Motor neuron (in vitro differentiated cells): ENCODE data around the gene GAD1. TPM values are rescaled to one million over a fixed set of nuclear protein-coding genes. Genes with fewer than 3 reads are reported as not detected.
A peak's percentile ranks its signal among the peaks of the same experiment; 100 is the strongest.

Experiments used
- ATAC-seq, 8 experiments: fragments of 200-7000 bp; cut with Tn5 transposase; replicated peaks in 6 of 8; 2 replicates each; pipeline ENCODE4 v1.8.0; 2021; ENCODE audit warnings: mild to moderate bottlenecking in 8 of 8, moderate library complexity in 8 of 8
- H3K27ac ChIP-seq, 2 donors: fragments of 250-450 bp; sonication (Bioruptor Pico); 2 replicates each; pipeline ENCODE4 v1.9.0; 2021; ENCODE audit warnings: antibody characterized with exemption in 2 of 2, mild to moderate bottlenecking in 2 of 2, moderate library complexity in 1 of 2
- H3K4me1 ChIP-seq, 2 donors: fragments of 250-450 bp; sonication (Bioruptor Pico); replicated peaks in 1 of 2; 2 replicates each; pipeline ENCODE4 v1.6.1; 2021; ENCODE audit warnings: antibody characterized with exemption in 2 of 2, mild to moderate bottlenecking in 2 of 2, moderate library complexity in 1 of 2
- H3K4me3 ChIP-seq, 5 donors: fragments of 250-450 bp; sonication (Bioruptor Pico); 2 replicates each; pipeline ENCODE4 v1.9.0; 2021; ENCODE audit warnings: antibody characterized with exemption in 5 of 5, mild to moderate bottlenecking in 5 of 5, moderate library complexity in 4 of 5
- WGBS, 10 experiments: fragments of 450-650 bp; shearing (Covaris generic); methylation state at CpG; one replicate each; pipeline ENCODE4 v1.0.0; 2022; 5-methylcytosine and 5-hydroxymethylcytosine counted together
- in situ Hi-C, 9 experiments: fragments of 400-800 bp; cut with MboI; loops; one replicate each; pipeline ENCODE4 v1.15.0; 2021; ENCODE audit warnings: low sequenced_read_pairs in 9 of 9, low pct_unique_long_range_greater_than_20kb in 2 of 9; ENCODE audit not compliant: unreplicated experiment in 9 of 9
- total RNA-seq, 8 experiments: library from RNA; unstranded; fragments of 300-600 nt; gene quantifications; 2 replicates each; pipeline versions ENCODE4 v1.2.3 to v1.2.4, GENCODE V29; 2022

GAD1 gene
- total RNA-seq, 8 experiments from 2014 or later = 0.18 to 18.7 (median 7.2) TPM

GRCh38 chr2:170830166-170830565 lies 13.5 kb downstream of the GAD1 start:
- Histone ChIP-seq H3K4me3 (no peak overlapping the region), H3K27ac (no peak overlapping the region), H3K4me1 (no peaks in the 10 kb centered on the region)
- in situ Hi-C loops = no loop called here
- WGBS, 10 experiments = 83% methylated on average over 1 of the region's 3 CpGs; no CpG with 5 or more reads in 9 of the 10 experiments
- no peak for ATAC-seq

DNA sequence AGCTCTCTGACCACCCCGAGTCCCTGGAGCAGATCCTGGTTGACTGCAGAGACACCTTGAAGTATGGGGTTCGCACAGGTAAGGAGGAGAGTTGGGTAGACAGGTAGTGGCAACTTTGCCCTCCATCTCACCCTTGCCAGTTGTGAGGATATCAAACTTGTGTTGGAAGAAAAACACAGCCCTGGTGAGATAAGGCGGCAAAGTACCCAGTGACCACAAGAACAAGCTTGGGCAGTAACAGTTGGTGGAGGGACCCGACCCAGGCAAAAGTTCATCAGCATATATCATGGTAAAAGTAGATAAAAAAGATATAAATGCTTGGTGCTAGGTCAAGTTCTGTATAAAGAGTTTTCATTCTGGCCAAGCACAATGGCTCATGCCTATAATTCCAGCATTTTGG lies 14.4 kb downstream of the GAD1 start:
- in situ Hi-C loops = no loop called here
- ATAC-seq = no peak
- H3K4me1 ChIP-seq = no peaks in the 10 kb centered on the region
- WGBS, 10 experiments = 66 to 100% (median 85%) methylated on average over 1 to 3 of the region's 4 CpGs; no CpG with 5 or more reads in 2 of the 10 experiments
- no peak overlapping the region for H3K27ac ChIP-seq
- no peak overlapping the region for H3K4me3 ChIP-seq

DNA sequence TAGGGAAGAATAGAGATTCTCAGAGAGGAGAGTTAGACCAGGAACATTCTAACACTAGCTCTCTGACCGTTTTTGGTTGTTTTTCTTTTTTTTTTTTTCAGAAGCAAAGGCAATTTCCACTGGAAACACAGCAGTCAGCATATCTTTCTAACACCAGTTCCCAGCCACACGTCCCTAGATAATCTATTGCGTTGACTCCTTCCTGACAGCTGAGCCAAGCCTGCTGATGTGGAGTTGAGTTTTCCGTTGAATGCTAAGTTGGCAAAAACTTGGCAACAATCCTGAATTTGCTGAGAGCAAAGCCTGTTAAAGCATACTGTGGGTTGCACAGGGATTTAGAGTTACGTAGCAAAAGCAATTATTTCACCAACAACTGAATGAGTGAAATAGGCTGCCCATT lies 19.3 kb downstream of the GAD1 start:
- WGBS, 10 experiments = 21 to 87% (median 65%) methylated on average over 1 to 5 of the region's 5 CpGs; no CpG with 5 or more reads in 2 of the 10 experiments
- in situ Hi-C loops = no loop called here
- ATAC-seq = no peak
- H3K4me3 ChIP-seq = no peak overlapping the region
- H3K4me1 ChIP-seq = no peaks in the 10 kb centered on the region
- no peak overlapping the region for H3K27ac ChIP-seq

DNA sequence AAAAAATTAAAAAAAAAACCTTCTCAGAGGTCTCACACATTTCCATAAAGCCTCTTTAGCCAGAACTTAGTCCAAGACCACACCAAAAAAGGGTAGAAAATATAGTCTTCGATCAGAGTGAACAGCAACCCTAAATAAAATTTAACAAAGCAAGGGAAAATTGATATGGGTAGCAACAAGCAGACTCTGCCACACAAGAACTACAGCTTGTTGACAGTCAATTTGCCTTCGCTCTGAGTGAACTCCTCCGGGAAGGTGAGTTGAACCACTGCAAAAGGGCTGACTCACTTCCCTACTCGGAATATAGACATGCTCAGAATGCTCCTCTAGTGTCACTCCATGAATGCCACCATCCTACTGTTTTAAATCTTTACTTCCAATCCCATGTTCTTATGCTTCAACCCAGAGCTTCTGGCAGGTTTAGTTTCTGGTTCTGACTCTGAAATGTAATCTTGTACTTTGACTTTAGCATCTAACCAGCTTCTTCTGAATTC lies 24.1 kb downstream of the GAD1 start:
- Histone ChIP-seq H3K4me1 (no peaks in the 10 kb centered on the region), H3K4me3 (no peak overlapping the region), H3K27ac (no peak overlapping the region)
- in situ Hi-C loops = no loop called here
- 26 to 92% (median 69%) methylated on average over 1 to 4 of the region's 4 CpGs; no CpG with 5 or more reads in 3 of the 10 experiments for WGBS, 10 experiments
- no peak for ATAC-seq

GRCh38 chr2:170842785-170843184 lies 26.1 kb downstream of the GAD1 start:
- no peak for ATAC-seq
- in situ Hi-C loops = no loop called here
- Histone ChIP-seq H3K4me1 (no peaks in the 10 kb centered on the region), H3K27ac (no peak overlapping the region), H3K4me3 (no peak overlapping the region)
- WGBS, 10 experiments = 11 to 97% (median 92%) methylated on average over 1 to 2 of the region's 2 CpGs; no CpG with 5 or more reads in 3 of the 10 experiments

- 0 to 100% (median 0%) methylated on average over 2 of the region's 2 CpGs; no CpG with 5 or more reads in 5 of the 10 experiments for WGBS, 10 experiments
- Histone ChIP-seq H3K27ac (no peak overlapping the region), H3K4me3 (no peak overlapping the region), H3K4me1 (no peaks in the 10 kb centered on the region)
- in situ Hi-C loops = no loop called here
- peak in 1 of 8 experiments; percentile 64 for ATAC-seq
Measured at GRCh38 chr2:170843656-170844055, 27.0 kb downstream of the GAD1 start.

DNA sequence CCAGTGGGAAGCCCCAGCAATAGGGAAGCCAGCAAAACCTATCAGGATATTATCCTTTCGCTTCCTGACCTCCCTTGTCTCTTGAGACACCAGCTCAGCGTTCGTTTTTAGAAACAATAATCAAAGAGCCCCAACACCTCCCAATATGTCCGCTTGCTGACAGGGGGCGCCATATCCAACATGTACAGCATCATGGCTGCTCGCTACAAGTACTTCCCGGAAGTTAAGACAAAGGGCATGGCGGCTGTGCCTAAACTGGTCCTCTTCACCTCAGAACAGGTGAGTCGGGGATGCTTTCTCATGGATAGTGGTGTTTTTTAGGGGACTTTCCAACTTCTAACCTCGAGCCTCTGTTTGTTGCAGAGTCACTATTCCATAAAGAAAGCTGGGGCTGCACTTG lies 28.7 kb downstream of the GAD1 start:
- Histone ChIP-seq H3K4me3 (no peak overlapping the region), H3K4me1 (no peaks in the 10 kb centered on the region), H3K27ac (no peak overlapping the region)
- no peak for ATAC-seq
- in situ Hi-C loops = no loop called here
- 60 to 97% (median 80%) methylated on average over 1 to 7 of the region's 10 CpGs; no CpG with 5 or more reads in 3 of the 10 experiments for WGBS, 10 experiments

DNA sequence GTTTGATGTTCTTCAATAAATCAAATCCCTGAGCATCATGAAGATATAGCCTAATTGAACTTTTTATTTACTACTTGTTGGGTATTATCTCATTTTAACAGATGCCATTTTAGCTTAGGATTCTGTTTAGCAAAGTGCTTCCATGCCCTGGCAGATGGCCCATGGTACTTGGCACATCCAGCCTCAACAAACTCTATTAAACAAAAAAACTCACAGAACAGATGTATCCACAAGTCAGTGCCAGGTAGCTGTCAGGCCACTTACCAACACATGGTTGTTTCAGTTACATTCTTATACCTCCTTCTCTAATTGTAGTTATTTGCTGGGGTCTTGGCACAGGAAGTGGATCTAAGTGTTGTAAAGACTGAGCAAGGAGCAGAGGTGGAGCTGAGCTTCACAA lies 29.6 kb downstream of the GAD1 start:
- Histone ChIP-seq H3K4me3 (no peak overlapping the region), H3K4me1 (peaks cover 0 to 1% of the 10 kb centered on the region in 2 donors), H3K27ac (no peak overlapping the region)
- ATAC-seq = no peak
- in situ Hi-C loops = no loop called here

DNA sequence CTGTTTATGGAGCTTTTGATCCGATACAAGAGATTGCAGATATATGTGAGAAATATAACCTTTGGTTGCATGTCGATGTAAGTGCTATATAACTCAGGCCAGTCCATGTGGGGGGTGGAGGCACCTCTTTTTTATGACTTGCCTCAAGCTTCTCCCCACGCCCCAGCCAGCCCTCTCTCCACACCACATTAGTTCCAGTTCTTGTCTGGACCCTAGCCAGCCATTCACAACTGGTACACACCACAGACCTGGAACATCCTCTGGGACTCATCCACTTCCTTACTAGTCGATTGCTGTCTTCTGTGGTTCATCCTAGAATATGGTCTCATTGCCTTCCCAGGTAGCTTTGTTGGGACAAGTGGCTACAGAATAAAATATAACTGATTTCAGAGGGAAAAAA lies 31.0 kb downstream of the GAD1 start:
- ATAC-seq = no peak
- 60 to 100% (median 97%) methylated on average over 1 to 2 of the region's 4 CpGs; no CpG with 5 or more reads in 2 of the 10 experiments for WGBS, 10 experiments
- in situ Hi-C loops = no loop called here
- H3K27ac ChIP-seq = no peak overlapping the region
- no peak overlapping the region for H3K4me3 ChIP-seq
- peaks cover 2 to 3% of the 10 kb centered on the region in 2 donors for H3K4me1 ChIP-seq

- 0 to 100% (median 64%) methylated on average over 1 to 2 of the region's 2 CpGs; no CpG with 5 or more reads in 2 of the 10 experiments for WGBS, 10 experiments
- no peak overlapping the region for H3K4me3 ChIP-seq
- no peak overlapping the region for H3K27ac ChIP-seq
- ATAC-seq = no peak
- in situ Hi-C loops = no loop called here
- H3K4me1 ChIP-seq = peaks cover 2 to 3% of the 10 kb centered on the region in 2 donors
Measured at GRCh38 chr2:170848587-170848986, 31.9 kb downstream of the GAD1 start.

DNA sequence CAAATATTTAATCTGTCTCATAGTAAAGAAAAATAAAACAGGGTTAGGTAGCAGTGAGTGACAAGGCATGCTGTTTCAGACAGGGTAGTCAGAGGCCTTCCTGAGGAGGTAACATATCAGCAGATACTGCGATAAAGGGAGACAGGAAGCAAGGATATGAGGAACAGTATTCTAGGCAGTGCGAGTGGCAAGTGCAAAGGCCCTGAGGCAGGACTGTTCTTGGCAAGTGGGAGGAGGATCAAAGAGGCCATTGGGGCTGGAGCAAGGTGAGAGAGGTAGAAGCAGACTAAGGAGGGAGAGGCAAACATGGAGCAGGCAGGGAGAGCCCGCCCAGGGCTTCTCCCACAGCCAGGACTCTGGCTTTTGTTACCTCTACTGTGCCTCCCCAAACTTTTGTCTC lies 33.6 kb downstream of the GAD1 start:
- H3K4me1 ChIP-seq = peaks cover 2 to 3% of the 10 kb centered on the region in 2 donors
- no peak for ATAC-seq
- H3K27ac ChIP-seq = no peak overlapping the region
- in situ Hi-C loops = no loop called here
- H3K4me3 ChIP-seq = no peak overlapping the region
- 90 to 100% (median 100%) methylated on average over 1 to 3 of the region's 3 CpGs; no CpG with 5 or more reads in 3 of the 10 experiments for WGBS, 10 experiments

- ATAC-seq = peak in 3 of 8 experiments; percentile 30 to 45 (median 39)
- H3K4me1 ChIP-seq = peaks cover 2 to 3% of the 10 kb centered on the region in 2 donors
- H3K27ac ChIP-seq = no peak overlapping the region
- no peak overlapping the region for H3K4me3 ChIP-seq
- WGBS, 10 experiments = 44 to 100% (median 60%) methylated on average over 1 of the region's 1 CpG; no CpG with 5 or more reads in 5 of the 10 experiments
- in situ Hi-C loops = no loop called here
Measured at GRCh38 chr2:170851635-170852034, 34.9 kb downstream of the GAD1 start.

DNA sequence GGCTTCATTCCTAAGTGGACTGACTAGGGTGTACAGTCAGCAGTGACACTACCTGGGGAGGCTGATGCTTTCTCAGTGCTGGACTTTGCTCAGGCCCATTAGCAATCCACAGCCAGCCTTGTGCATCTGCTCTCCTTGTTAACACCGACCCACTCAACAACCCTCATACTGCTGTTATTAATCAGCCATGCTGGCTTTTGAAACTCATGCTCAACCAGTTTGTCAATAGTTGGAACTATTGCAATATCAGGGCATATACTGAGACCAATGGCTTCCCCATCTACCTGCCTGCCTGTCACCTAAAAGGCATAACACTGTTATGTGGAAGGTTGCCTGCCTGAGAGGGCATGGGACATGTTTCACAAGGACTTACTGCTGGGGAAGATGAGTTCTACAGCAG lies 39.4 kb downstream of the GAD1 start:
- Histone ChIP-seq H3K27ac (no peak overlapping the region), H3K4me1 (peaks cover 2 to 3% of the 10 kb centered on the region in 2 donors), H3K4me3 (no peak overlapping the region)
- 0 to 88% (median 29%) methylated on average over 1 of the region's 1 CpG; no CpG with 5 or more reads in 6 of the 10 experiments for WGBS, 10 experiments
- no peak for ATAC-seq
- in situ Hi-C loops = no loop called here

GRCh38 chr2:170862286-170862902 lies 45.7 kb downstream of the GAD1 start:
- WGBS, 10 experiments = 52 to 93% (median 84%) methylated on average over 2 to 7 of the region's 7 CpGs; no CpG with 5 or more reads in 1 of the 10 experiments
- no peak for ATAC-seq
- no peak overlapping the region for H3K27ac ChIP-seq
- H3K4me1 ChIP-seq = no peaks in the 10 kb centered on the region
- in situ Hi-C loops = no loop called here
- H3K4me3 ChIP-seq = no peak overlapping the region
